K562 treated with DMSO at 1 percent for 48 hours (cell line): Measurements from ENCODE around the gene TLR2. TPM values are rescaled to one million over a fixed set of nuclear protein-coding genes. Genes with fewer than 3 reads are reported as not detected.

ENCODE experiments used
- total RNA-seq: library from RNA; unstranded; fragments of 300-600 nt; gene quantifications from 2 replicates; pipeline ENCODE4 v1.2.3, GENCODE V29; 2022; ENCODE audit warnings: low replicate concordance; ENCODE audit errors: extremely low read depth

TLR2 gene, protein sequence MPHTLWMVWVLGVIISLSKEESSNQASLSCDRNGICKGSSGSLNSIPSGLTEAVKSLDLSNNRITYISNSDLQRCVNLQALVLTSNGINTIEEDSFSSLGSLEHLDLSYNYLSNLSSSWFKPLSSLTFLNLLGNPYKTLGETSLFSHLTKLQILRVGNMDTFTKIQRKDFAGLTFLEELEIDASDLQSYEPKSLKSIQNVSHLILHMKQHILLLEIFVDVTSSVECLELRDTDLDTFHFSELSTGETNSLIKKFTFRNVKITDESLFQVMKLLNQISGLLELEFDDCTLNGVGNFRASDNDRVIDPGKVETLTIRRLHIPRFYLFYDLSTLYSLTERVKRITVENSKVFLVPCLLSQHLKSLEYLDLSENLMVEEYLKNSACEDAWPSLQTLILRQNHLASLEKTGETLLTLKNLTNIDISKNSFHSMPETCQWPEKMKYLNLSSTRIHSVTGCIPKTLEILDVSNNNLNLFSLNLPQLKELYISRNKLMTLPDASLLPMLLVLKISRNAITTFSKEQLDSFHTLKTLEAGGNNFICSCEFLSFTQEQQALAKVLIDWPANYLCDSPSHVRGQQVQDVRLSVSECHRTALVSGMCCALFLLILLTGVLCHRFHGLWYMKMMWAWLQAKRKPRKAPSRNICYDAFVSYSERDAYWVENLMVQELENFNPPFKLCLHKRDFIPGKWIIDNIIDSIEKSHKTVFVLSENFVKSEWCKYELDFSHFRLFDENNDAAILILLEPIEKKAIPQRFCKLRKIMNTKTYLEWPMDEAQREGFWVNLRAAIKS
- not detected in 2 replicates for total RNA-seq

GRCh38 chr4:153684182-153684970 is at the start of gene TLR2:
TLR2 (plus strand) TSS chr4:153684280; CDS start chr4:153702908, 18,628 bp downstream.

Other genes starting within 250 kb of the TLR2 start
- not detected in 2 replicates for gene TMEM131L, start 217.9 kb upstream of the TLR2 start, total RNA-seq
- gene RNF175, start 75.7 kb downstream of the TLR2 start, total RNA-seq = not detected in 2 replicates
- gene SFRP2, start 104.8 kb downstream of the TLR2 start, total RNA-seq = not detected in 2 replicates